ENCODE measurements around the gene FNBP1L. TPM values are rescaled to one million over a fixed set of nuclear protein-coding genes. Genes with fewer than 3 reads are reported as not detected.

FNBP1L gene
- total RNA-seq, 1 experiment from 2014 or later, result 119 TPM

- Histone ChIP-seq H2BK15ac (ENCODE audit: low read depth, low read length) (no peak overlapping the region), H3K79me2 (ENCODE audit: insufficient read depth, low read length) (peaks cover 58% of the 10 kb centered on the region; the same call in 1 of the 2 replicates), H3K79me1 (ENCODE audit: insufficient read depth, low read depth, low read length, poor library complexity, severe bottlenecking) (peaks cover 2% of the 10 kb centered on the region), H4K8ac (replicated peaks; ENCODE audit: insufficient read length, low read depth, low read length) (no peak overlapping the region), H2BK12ac (ENCODE audit: insufficient read length, low read depth, low read length) (no peak overlapping the region), H2BK5ac (ENCODE audit: insufficient read length, low read length) (no peak overlapping the region), H2BK20ac (ENCODE audit: low read depth, low read length, poor library complexity, severe bottlenecking) (no peak overlapping the region), H3K9me3 (ENCODE audit: control insufficient read depth, low read depth, low read length) (no peaks in the 10 kb centered on the region), H4K91ac (ENCODE audit: insufficient read length, low read depth, low read length) (no peak overlapping the region), H2AK5ac (ENCODE audit: insufficient read length, low read length) (no peak overlapping the region), H4K20me1 (ENCODE audit: control insufficient read depth, insufficient read depth, insufficient read length) (no peaks in the 10 kb centered on the region), H3K4me2 (ENCODE audit: insufficient read depth, insufficient read length, low read length) (no peak overlapping the region), H3K18ac (ENCODE audit: insufficient read length, low read depth, low read length) (no peak overlapping the region), H3K56ac (ENCODE audit: insufficient read length, low read depth, low read length) (no peak overlapping the region), H2BK120ac (ENCODE audit: low read depth, low read length, poor library complexity, severe bottlenecking) (peak overlapping the region; percentile 19), H3K4ac (ENCODE audit: low read depth, low read length) (no peak overlapping the region), H2AFZ (ENCODE audit: low read length) (no peak overlapping the region), H3T11ph (ENCODE audit: low read length) (no peak overlapping the region), H3K9ac (ENCODE audit: extremely low read depth, insufficient read length, low read length) (no peak overlapping the region), H3K4me1 (ENCODE audit: insufficient read depth, low read length) (no peaks in the 10 kb centered on the region; the same call in 1 of the 2 replicates), H3K23ac (ENCODE audit: insufficient read length, low read depth, low read length) (no peak overlapping the region), H3K23me2 (ENCODE audit: insufficient read length, low read depth, low read length, poor library complexity, severe bottlenecking) (no peaks in the 10 kb centered on the region), H4K5ac (ENCODE audit: insufficient read length, low read depth, low read length) (no peak overlapping the region), H3K27me3 (ENCODE audit: insufficient read depth, low read length) (no peaks in the 10 kb centered on the region), H3K14ac (ENCODE audit: insufficient read depth, low read length) (no peak overlapping the region), H3K27ac (ENCODE audit: insufficient read length, low read depth, low read length) (no peak overlapping the region)
- no peak overlapping the region for H3K4me3 Mint-ChIP-seq
- peak overlapping the region; percentile 22 to 92 (median 82); a peak in 5 of 7 replicates for H3K27ac Mint-ChIP-seq
- no peak for DNase-seq
- no peak for TF ChIP-seq CTCF (conservative IDR thresholded peaks at IDR 0.05)
- WGBS (ENCODE audit: extremely low coverage, insufficient read length, low lambda C conversion rate), result no CpG with 5 or more reads among the region's 1 CpG
- peaks cover 0 to 10% of the 10 kb centered on the region in 2 experiments for H3K9me3 Mint-ChIP-seq
- peaks cover 10 to 21% (median 19%) of the 10 kb centered on the region in 3 experiments; a peak in 6 of 7 replicates for H3K36me3 Mint-ChIP-seq (ENCODE audit: insufficient read depth in 1 of 3, low read depth in 3 of 3)
- H3K4me1 Mint-ChIP-seq, result peaks cover 35 to 42% of the 10 kb centered on the region in 2 experiments
- H3K27me3 Mint-ChIP-seq (ENCODE audit: low read depth), result no peaks in the 10 kb centered on the region
Measured at GRCh38 chr1:93471911-93472310, 24.0 kb downstream of the FNBP1L start.
